NB4 (cell line): Measurements from ENCODE around the gene CLK1.

Experiments used
- CTCF ChIP-seq: IDR thresholded peaks from one replicate; pipeline ENCODE4 v1.5.1; 2012; ENCODE audit warnings: low read depth, low read length
- MAX ChIP-seq: IDR thresholded peaks from 2 replicates; pipeline ENCODE4 v1.6.1; 2011; ENCODE audit warnings: low read depth, low read length
- MYC ChIP-seq: IDR thresholded peaks from 2 replicates; pipeline ENCODE4 v1.6.1; 2011; ENCODE audit warnings: low read depth, low read length
- POLR2A ChIP-seq: IDR thresholded peaks from 2 replicates; pipeline ENCODE4 v1.6.1; 2011; ENCODE audit warnings: mild to moderate bottlenecking; ENCODE audit not compliant: insufficient read length; ENCODE audit errors: extremely low read depth

- TF ChIP-seq CTCF (no peak), POLR2A (no peak), MAX (no peak), MYC (no peak)
These were observed 49.5 kb downstream of the CLK1 start for GRCh38 chr2:200814917-200815316.
